A549 (cell line): ENCODE results near the gene CBY2. TPM values are rescaled to one million over a fixed set of nuclear protein-coding genes. Genes with fewer than 3 reads are reported as not detected.

Experiments used
- ATAC-seq, 2 experiments: fragments of 200-7000 bp in 1 of 2; fragments of >200 bp in 1 of 2; cut with Nextera tagmentation in 1 of 2; cut with Tn5 transposase in 1 of 2; 3 replicates each; pipeline versions ENCODE4 v1.8.0 to v1.9.1; 2018 to 2020; ENCODE audit warnings: mild to moderate bottlenecking in 1 of 2, moderate library complexity in 1 of 2
- CTCF ChIA-PET: fragments of 300-600 bp; sonication (Branson Sonifier 250); formaldehyde crosslinking; extraction: SDS; loops from one replicate; lab custom pipeline; 2021; ENCODE audit warnings: antibody characterized with exemption, inconsistent platforms; lab: Yijun Ruan, JAX
- POLR2A ChIA-PET: fragments of 350-600 bp; formaldehyde crosslinking; extraction: SDS; loops from one replicate; lab custom pipeline; 2021; ENCODE audit warnings: antibody characterized with exemption, inconsistent platforms; lab: Yijun Ruan, JAX
- DNase-seq, 2 experiments: peaks; one replicate each; pipeline versions ENCODE4 v3.0.0 to v3.0.0-alpha.2; 2011 to 2016; ENCODE audit warnings: low read depth in 1 of 2, low spot score in 1 of 2
- FAIRE-seq: peaks from 2 replicates; lab custom pipeline; 2011; peaks lifted over from hg19 to GRCh38; lab: Jason Lieb, UNC
- H3K27ac ChIP-seq, 2 experiments: fragments of >200 bp; sonication (Bioruptor Twin); formaldehyde crosslinking; 3 replicates each; pipeline ENCODE4 v1.5.1; 2016 to 2017
- H3K4me1 ChIP-seq: fragments of >200 bp; sonication (Bioruptor Twin); formaldehyde crosslinking; 3 replicates; pipeline ENCODE4 v1.6.1; 2016
- H3K4me2 ChIP-seq: fragments of >200 bp; sonication (Bioruptor Twin); formaldehyde crosslinking; 3 replicates; pipeline ENCODE4 v1.6.1; 2016
- H3K4me3 ChIP-seq: fragments of >200 bp; sonication (Bioruptor Twin); formaldehyde crosslinking; 3 replicates; pipeline ENCODE4 v1.5.1; 2016
- H3K9me3 ChIP-seq: fragments of >200 bp; sonication (Bioruptor Twin); formaldehyde crosslinking; 3 replicates; pipeline ENCODE4 v1.6.1; 2016
- BHLHE40 ChIP-seq: IDR thresholded peaks from 2 replicates; pipeline ENCODE4 v1.6.1; 2012; ENCODE audit warnings: low read depth, low read length, inconsistent platforms
- CEBPB ChIP-seq, 2 experiments: fragments of >200 bp in 1 of 2; sonication (Bioruptor Twin) in 1 of 2; formaldehyde crosslinking in 1 of 2; IDR thresholded peaks; 2 replicates each; pipeline ENCODE4 v1.6.1; 2012 to 2016
- CHD4 ChIP-seq: fragments of 200-600 bp; sonication (generic); IDR thresholded peaks from 2 replicates; pipeline ENCODE4 v1.6.1; 2016; ENCODE audit warnings: antibody characterized with exemption, mild to moderate bottlenecking, borderline replicate concordance
- CTCF ChIP-seq: fragments of >200 bp; sonication (Bioruptor Twin); formaldehyde crosslinking; IDR thresholded peaks from 3 replicates; pipeline ENCODE4 v1.5.1; 2016
- EHF ChIP-seq: fragments of 250-450 bp; sonication (Bioruptor Pico); IDR thresholded peaks from 2 replicates; pipeline ENCODE4 v1.5.0; 2020; ENCODE audit warnings: mild to moderate bottlenecking
- EP300 ChIP-seq, 2 experiments: fragments of >200 bp; sonication (Bioruptor Twin); formaldehyde crosslinking; IDR thresholded peaks; 2 replicates in 1 of 2; 3 replicates in 1 of 2; pipeline ENCODE4 v1.6.1; 2016 to 2017
- ESRRA ChIP-seq: fragments of 150-350 bp; IDR thresholded peaks from 2 replicates; pipeline ENCODE4 v1.6.1; 2014; ENCODE audit warnings: mild to moderate bottlenecking, low read length, borderline replicate concordance
- HES2 ChIP-seq: fragments of >200 bp; sonication (Bioruptor Twin); formaldehyde crosslinking; IDR thresholded peaks from 2 replicates; pipeline ENCODE4 v1.6.1; 2016
- HOXB5 ChIP-seq: fragments of 250-450 bp; sonication (Bioruptor Pico); IDR thresholded peaks from 2 replicates; pipeline ENCODE4 v1.5.0; 2020; ENCODE audit warnings: mild to moderate bottlenecking, moderate library complexity
- JUN ChIP-seq, 2 experiments: fragments of >200 bp; sonication (Bioruptor Twin); formaldehyde crosslinking; IDR thresholded peaks; 2 replicates in 1 of 2; 3 replicates in 1 of 2; pipeline ENCODE4 v1.6.1; 2016 to 2017
- JUNB ChIP-seq: fragments of >200 bp; sonication (Bioruptor Twin); formaldehyde crosslinking; IDR thresholded peaks from 2 replicates; pipeline ENCODE4 v1.6.1; 2016
- MAFK ChIP-seq: fragments of 450-650 bp; IDR thresholded peaks from 2 replicates; pipeline ENCODE4 v1.6.1; 2014; ENCODE audit not compliant: partially characterized antibody
- MAX ChIP-seq: IDR thresholded peaks from 2 replicates; pipeline ENCODE4 v1.6.1; 2012
- NFE2L2 ChIP-seq: fragments of 150-350 bp; conservative IDR thresholded peaks from 2 replicates; pipeline ENCODE4 v1.6.1; 2014; ENCODE audit warnings: low read length
- NR3C1 ChIP-seq: fragments of >200 bp; sonication (Bioruptor Twin); formaldehyde crosslinking; IDR thresholded peaks from 3 replicates; pipeline ENCODE4 v1.6.1; 2017
- RARB ChIP-seq: fragments of 250-450 bp; sonication (Bioruptor Pico); IDR thresholded peaks from 2 replicates; pipeline ENCODE4 v1.8.0; 2021; ENCODE audit warnings: mild to moderate bottlenecking, moderate library complexity
- TP53 ChIP-seq: fragments of 250-450 bp; sonication (Bioruptor Pico); IDR thresholded peaks from 2 replicates; pipeline ENCODE4 v1.5.0; 2021; ENCODE audit warnings: mild to moderate bottlenecking, moderate library complexity
- ZC3H11A ChIP-seq: fragments of 450-650 bp; IDR thresholded peaks from 2 replicates; pipeline ENCODE4 v1.6.1; 2014; ENCODE audit warnings: antibody characterized with exemption, mild to moderate bottlenecking
- ZFP36 ChIP-seq: fragments of 450-650 bp; IDR thresholded peaks from 2 replicates; pipeline ENCODE4 v1.6.1; 2014; ENCODE audit warnings: borderline replicate concordance; ENCODE audit not compliant: partially characterized antibody
- WGBS: methylation state at CpG from one replicate; pipeline ENCODE4 v1.1.6; 2017; ENCODE audit errors: missing lambda C conversion rate; 5-methylcytosine and 5-hydroxymethylcytosine counted together
- polyA plus RNA-seq, 4 experiments: library from polyadenylated mRNA; depleted of rRNA in 3 of 4; stranded (reverse); fragments of >200 nt; fragmentation: RNase III in 1 of 4; extraction: RNeasy Plus Mini Kit Qiagen cat#74134 plus additional on column Dnase treatment in 1 of 4; gene quantifications; 2 replicates in 3 of 4; 3 replicates in 1 of 4; pipeline ENCODE4 v1.2.3, GENCODE V29; 2011 to 2017
- TF ChIP-seq, protein P1 (sequence below): fragments of 250-450 bp; sonication (Bioruptor Pico); IDR thresholded peaks from 2 replicates; pipeline ENCODE4 v1.5.0; 2021; ENCODE audit warnings: mild to moderate bottlenecking, moderate library complexity, borderline replicate concordance

CBY2 gene
- polyA plus RNA-seq, 2 of the 4 experiments (the other 2 are of a cell fraction): 0.28 TPM; not detected in 1

- H3K9me3 ChIP-seq: no peaks in the 10 kb centered on the region
- H3K4me2 ChIP-seq: peak overlapping the region; percentile 67
- H3K4me3 ChIP-seq: peak overlapping the region; percentile 35; the same call in 2 of the 3 replicates
- H3K4me1 ChIP-seq: peaks cover 3% of the 10 kb centered on the region; the same call in 1 of the 3 replicates
- ChIA-PET POLR2A (no interaction called here), CTCF (interaction anchor here (0.7 to 1.1 kb wide), 2 partner anchors 16 to 456 kb away, joined by 3 to 4 read pairs; no protein-coding TSS in a partner anchor)
- 73% methylated on average over 5 of the region's 5 CpGs for WGBS
- TF ChIP-seq JUN (IDR thresholded peaks at IDR 0.05): no peak
- TF ChIP-seq EP300 (IDR thresholded peaks at IDR 0.05): no peak
- no peak for TF ChIP-seq NFE2L2
- TF ChIP-seq RARB (CRISPR knock-in tag): no peak
- no peak for TF ChIP-seq MAFK
- no peak for TF ChIP-seq BHLHE40
- TF ChIP-seq ZC3H11A: no peak
- TF ChIP-seq ESRRA: no peak
- DNase-seq (peak in 1 of 2 experiments; percentile 1), ATAC-seq (peak in 1 of 2 experiments; percentile 52; a peak in 2 of 6 replicates), FAIRE-seq (no peak)
- H3K27ac ChIP-seq: peak overlapping the region; percentile 36 to 67; a peak in 5 of 6 replicates
These were observed 31.8 kb upstream of the CBY2 start for GRCh38 chr13:45670189-45670885.

- no peak for FAIRE-seq
- POLR2A ChIA-PET: no interaction called here
- DNase-seq: no peak
These were observed 27.2 kb upstream of the CBY2 start for GRCh38 chr13:45674908-45675307.

GRCh38 chr13:45678282-45678681 lies 23.8 kb upstream of the CBY2 start:
- CTCF ChIA-PET: no interaction called here
- Histone ChIP-seq H3K4me1 (no peaks in the 10 kb centered on the region), H3K9me3 (no peaks in the 10 kb centered on the region), H3K27ac (no peak overlapping the region), H3K4me2 (no peak overlapping the region), H3K4me3 (no peak overlapping the region)
- no peak for DNase-seq
- no peak for TF ChIP-seq CEBPB (IDR thresholded peaks at IDR 0.05)
- TF ChIP-seq CTCF: no peak
- no peak for TF ChIP-seq CHD4
- no peak for TF ChIP-seq HOXB5
- no peak for TF ChIP-seq JUNB
- no peak for TF ChIP-seq ZC3H11A
- TF ChIP-seq NR3C1: no peak
- no peak for TF ChIP-seq JUN (IDR thresholded peaks at IDR 0.05)
- no peak for TF ChIP-seq MAX
- no peak for TF ChIP-seq TP53 (CRISPR knock-in tag)
- FAIRE-seq: no peak
- POLR2A ChIA-PET: no interaction called here
- no peak for ATAC-seq

More at GRCh38 chr13:45674908-45675307, 27.2 kb upstream of the CBY2 start:
- H3K4me3 ChIP-seq: no peak overlapping the region
- H3K4me2 ChIP-seq: no peak overlapping the region
- no peak for ATAC-seq
- CTCF ChIA-PET: no interaction called here
- no peaks in the 10 kb centered on the region for H3K9me3 ChIP-seq
- TF ChIP-seq HES2 (no peak), TP53 (CRISPR knock-in tag) (no peak), ZC3H11A (no peak), EHF (CRISPR knock-in tag) (no peak), ZFP36 (no peak)
- TF ChIP-seq, protein P1, sequence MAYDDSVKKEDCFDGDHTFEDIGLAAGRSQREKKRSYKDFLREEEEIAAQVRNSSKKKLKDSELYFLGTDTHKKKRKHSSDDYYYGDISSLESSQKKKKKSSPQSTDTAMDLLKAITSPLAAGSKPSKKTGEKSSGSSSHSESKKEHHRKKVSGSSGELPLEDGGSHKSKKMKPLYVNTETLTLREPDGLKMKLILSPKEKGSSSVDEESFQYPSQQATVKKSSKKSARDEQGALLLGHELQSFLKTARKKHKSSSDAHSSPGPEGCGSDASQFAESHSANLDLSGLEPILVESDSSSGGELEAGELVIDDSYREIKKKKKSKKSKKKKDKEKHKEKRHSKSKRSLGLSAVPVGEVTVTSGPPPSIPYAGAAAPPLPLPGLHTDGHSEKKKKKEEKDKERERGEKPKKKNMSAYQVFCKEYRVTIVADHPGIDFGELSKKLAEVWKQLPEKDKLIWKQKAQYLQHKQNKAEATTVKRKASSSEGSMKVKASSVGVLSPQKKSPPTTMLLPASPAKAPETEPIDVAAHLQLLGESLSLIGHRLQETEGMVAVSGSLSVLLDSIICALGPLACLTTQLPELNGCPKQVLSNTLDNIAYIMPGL (CRISPR knock-in tag): no peak
- 71% methylated on average over 1 of the region's 1 CpG for WGBS
- H3K27ac ChIP-seq: no peak overlapping the region
- H3K4me1 ChIP-seq: peaks cover 3% of the 10 kb centered on the region; the same call in 1 of the 3 replicates
